ENCODE results near the gene AVPR2.

The AVPR2 gene

DNA sequence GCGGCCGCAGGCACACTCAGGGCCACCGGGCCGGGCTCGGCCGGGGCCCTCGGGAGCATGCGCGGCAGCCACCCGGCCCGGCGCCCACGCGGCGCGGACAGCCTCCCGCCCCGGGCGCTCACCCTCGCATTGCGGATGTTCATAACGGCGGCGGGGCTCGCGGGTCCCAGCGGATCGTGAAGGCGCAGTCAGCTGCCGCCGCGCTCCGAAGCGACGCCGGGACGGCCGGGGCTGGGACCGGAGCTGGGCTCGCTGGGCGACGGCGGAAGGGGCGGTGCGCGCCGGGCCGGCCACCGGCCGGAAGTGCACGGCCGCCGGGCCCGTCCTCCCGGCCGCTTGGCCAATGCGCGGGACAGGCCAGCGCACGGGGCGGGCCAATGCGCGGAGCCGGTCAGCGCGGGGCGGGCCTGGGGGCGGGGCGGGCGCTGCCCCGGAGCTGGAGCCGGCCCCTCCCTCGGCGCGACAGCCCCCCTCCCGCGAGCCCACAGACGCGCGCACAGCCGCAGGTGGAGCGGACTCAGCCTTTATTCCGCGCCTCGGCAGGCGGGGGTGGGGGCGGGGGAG, 30.4 kb downstream of the AVPR2 start, which contains the start of gene NAA10:
Gene NAA10, minus strand, starts transcription at position 276 of the 564 bp plus-strand sequence. Its CDS starts 133 bp downstream, at position 143.
- DNase-seq: peak; percentile 72

- no peak for DNase-seq
Observed at GRCh38 chrX:153935326-153935851, 30.9 kb downstream of the AVPR2 start.

- no peak for DNase-seq
Observed at GRCh38 chrX:153937056-153937455, 32.6 kb downstream of the AVPR2 start.

DNA sequence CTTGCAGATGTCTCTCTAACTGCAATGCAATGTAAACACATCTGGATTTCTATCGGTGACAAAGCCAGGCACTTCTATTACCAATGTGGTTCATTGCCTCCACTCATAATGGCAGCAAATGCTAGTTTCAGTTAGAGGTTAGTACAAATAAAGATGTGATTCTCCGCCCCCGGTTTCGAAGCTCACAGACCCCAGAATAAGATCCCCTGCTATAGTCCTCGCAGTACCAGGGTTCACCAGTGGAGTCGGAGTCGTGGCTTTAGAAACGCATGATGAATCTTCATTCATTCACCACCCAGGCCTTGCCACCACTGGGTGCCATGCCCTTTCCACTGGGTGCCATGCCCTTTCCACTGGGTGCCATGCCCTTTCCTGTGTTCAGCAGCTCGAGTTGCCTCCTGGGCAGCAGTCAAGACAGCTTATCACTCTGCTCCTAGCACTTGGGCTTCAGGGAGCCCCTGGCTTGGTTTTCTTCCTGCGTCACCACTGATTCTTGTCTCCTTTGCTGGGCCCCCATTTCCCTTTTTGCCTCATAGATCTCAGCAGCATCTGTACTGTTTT, 33.8 kb downstream of the AVPR2 start:
- no peak for DNase-seq

- no peak for DNase-seq
Observed at GRCh38 chrX:153939573-153939972, 35.1 kb downstream of the AVPR2 start.

DNA sequence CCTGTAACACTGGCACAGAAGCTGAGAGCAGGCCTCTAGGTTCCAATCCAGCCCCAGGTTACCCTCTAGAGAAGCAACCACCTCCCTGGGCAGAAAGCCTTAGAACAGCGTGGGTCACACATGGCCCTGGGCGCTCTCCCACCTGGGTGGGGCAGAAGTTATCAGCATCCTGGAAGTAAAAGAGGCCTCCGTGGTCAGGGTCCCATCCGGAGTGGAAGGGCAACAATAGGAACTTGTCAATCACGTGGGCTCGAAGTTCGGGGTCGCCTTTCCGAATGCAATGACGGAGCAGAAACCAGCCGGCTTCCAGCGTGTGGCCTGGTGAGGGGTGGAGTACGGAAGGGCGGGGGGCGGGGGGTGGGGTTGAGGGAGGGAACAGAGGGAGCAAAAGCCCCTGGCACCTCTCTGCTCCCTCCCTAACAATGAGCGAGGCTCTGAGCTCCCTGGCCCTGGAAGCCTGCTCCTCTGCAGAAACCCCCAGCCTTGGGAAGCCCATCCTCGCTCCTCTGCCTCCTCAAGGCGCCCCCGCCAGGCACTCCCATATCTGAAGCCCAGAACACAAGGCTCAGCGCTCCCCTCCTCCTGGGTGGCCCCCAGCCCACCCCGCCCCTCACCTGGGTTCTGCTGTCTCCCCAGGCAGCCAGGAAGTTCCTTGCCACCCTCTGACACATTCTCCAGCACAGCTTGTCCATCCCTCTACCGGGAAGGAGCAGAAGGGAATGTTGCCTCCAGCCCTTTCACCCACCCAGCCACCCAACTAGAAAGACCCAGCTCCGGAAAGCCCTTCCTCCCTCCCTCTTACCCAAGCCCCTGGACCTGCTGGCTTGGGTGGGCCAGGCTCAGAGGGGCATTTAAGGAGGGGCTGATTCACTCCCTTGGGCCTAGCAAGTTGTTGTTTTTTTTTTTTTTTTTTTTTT, 37.1 kb downstream of the AVPR2 start:
- no peak for DNase-seq

DNA sequence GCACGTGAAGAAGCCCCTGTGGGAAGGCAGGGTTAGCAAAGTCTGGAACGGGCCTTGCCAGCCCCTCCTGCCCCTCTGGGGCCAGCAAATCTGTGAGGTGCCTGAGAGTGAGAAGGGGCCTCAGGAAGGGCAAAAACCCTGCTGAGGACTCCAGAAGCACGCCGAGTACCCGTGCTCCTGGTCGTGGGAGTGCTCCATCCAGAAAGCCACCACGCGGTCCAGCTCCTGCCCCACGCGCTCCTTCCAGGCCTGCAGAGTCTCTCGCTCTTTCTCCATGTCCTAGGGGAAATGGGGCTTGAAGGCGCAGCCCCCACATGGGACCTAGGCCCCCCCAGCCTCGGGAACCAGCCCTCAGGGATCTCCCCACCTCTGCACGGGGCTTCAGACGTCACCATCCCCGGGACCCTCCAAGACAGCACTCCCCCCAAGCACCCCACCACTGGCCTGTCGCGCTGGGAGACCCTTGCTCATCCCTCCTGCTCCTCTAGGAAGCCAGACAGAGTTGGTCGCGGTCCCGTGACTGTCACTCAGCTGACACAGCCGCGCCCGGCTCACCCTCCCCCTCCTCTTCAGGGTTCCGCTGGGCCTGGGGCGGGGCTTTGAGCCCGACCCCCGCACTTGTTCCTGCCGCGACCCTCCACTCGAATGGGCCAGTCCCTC, 39.8 kb downstream of the AVPR2 start, which contains the start of gene RENBP:
Gene RENBP, minus strand, starts transcription at position 504 of the 660 bp plus-strand sequence. Its CDS starts 33 bp downstream, at position 471.
- DNase-seq: peak; percentile 58

- DNase-seq: no peak
Observed at GRCh38 chrX:153944800-153945150, 40.3 kb downstream of the AVPR2 start.

DNA sequence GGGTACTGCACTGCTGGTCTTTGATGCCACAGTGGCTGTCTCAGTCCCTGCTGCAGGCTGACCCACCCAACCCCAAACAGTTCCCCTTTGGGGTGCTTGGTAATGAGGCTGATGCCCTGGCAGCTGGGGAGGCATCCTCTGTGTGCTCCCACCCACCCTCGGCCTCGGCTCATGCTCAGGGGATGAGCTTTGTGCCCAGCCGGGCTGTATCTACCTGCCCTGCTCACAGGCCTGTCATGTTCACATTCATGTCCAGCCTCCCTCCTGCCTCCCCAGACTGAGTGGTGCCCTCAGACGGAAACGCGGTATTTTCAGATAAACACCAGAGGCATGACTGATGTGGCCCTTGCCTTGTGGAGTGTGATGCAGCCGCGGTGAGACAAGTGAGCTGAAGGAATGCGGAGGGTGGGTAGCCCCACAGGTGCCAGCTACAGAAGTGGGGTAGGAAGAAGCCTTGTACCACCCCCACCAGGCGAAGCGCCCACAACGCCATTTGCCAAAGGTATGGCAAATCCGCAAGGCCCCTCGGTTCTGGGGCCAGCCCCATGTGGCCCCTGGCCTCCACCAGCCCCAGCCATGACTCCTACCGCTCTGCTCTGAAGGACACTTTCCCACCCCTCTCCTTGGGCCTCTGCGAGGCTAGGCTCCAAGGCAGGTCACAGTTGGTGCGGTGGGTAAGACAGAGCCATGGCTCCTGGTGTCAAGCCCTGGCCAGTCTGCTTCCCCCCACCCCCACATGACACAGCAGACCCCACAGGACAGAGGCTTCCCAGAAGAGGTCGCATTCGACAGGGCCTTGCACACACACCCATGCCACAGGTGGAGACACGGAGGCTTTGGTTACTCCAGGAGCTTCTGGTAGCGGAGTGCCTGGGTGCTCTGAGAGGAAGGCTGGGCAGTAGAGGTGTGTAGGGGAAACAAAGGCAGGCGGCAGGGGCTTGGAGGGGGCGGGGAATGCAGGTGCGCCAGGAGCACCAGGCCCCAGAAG, 41.8 kb downstream of the AVPR2 start:
- DNase-seq: no peak

- peak; percentile 83 for DNase-seq
Observed at GRCh38 chrX:153947009-153947769, 42.7 kb downstream of the AVPR2 start.

DNA sequence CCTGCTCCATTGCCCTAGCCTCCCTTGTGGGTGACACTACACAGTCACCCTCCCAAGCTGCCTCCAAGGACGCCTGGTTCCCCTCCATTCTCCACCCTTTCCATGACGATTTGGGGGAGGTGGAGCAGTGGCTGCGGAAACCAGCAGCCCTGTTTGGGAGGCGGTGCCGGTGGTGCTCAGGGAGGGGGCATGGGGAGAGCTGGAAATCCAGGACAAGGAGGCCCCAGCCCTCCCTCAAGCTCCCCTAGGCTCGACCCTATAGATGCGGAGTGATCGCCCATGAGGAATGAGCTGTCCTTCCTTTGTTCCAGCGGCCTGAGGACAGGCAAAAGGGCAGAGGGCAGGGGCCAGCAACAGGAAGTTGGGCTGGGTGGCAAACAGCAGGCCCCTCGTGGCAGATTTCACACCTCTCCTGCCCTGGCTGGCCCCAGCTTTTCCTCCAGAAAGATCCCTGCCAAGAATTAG, 43.6 kb downstream of the AVPR2 start:
- no peak for DNase-seq

DNA sequence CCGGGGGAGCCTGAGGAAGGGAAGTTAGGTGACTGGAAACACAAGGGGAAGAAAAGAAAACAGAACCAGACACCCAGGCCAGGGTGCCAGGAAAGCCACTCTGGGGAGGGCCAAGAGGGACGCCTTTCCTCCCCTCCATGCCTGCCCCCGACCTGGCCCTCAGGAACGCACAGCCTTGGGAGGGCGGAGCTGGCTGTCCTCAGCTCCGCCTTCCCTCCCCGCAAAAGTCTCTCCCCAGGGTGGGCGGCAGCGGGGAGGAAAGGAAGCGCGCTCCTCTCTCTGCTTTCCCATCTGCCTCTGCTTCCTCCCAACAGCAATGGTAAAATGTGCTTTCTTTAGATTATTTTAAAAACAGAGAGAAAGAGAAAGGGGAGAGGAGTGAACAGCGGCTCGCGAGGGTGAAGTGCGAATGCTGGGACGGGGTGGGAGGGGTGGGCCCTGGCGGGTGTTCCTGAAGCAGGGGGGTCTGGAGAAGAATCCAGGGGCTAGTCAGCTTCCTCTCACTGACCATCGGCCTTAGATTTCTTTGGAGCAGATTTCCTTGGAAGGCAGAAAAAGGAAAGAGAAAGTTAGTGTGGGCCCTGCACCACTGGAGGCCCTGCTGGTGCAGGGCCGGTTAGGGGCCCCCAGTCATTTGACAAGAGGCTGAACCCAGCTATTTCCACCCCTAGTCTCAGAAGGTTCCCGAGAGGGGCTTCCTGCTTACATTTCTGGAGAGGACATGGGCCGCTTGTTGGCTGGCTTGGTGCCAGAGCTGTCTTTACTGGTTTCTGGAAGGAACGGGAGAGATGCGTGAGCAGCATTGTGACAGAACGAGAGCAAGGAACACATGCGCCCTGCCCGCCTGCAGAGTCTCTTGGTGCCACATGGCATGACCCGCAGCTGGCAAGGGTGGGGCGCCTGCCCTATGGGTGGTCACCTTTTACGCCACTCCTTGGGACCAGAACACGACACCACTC, 44.7 kb downstream of the AVPR2 start:
- DNase-seq: no peak

- no peak for DNase-seq
Observed at GRCh38 chrX:153950127-153950526, 45.7 kb downstream of the AVPR2 start.

DNA sequence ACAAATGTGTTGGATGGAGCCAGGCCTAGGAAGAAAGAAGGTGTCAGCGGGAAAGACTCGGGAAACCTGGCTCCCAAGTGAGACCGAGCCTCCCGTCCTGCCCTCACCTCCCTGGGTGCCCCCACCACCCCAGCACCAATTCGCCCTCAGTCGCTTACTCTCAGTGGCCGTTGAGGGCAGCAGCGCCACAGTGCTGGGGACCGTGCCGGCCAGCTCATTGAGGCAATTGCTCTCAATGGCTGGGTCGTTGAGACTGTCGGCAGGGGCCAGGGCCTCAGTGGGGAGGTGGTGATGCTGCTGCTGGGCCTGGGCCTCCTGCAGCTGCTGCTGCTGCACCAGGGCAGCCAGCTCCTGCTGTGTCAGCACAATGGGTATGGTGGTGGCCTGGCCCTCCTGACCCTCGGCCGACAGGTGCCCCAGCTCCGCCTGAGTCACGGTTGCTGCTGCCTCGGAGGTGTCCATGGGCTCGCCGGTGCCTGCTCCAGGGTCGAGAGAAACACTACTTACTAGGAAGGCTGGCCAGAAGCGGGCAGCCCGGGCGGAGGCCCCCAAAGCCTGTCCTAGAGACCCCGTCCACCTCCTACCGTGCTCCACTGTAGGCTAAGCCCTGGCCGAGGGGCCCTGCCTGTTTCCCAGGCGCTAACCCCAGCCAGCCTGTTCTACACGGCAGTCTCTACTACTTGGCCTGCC, 47.4 kb downstream of the AVPR2 start:
- no peak for DNase-seq

DNA sequence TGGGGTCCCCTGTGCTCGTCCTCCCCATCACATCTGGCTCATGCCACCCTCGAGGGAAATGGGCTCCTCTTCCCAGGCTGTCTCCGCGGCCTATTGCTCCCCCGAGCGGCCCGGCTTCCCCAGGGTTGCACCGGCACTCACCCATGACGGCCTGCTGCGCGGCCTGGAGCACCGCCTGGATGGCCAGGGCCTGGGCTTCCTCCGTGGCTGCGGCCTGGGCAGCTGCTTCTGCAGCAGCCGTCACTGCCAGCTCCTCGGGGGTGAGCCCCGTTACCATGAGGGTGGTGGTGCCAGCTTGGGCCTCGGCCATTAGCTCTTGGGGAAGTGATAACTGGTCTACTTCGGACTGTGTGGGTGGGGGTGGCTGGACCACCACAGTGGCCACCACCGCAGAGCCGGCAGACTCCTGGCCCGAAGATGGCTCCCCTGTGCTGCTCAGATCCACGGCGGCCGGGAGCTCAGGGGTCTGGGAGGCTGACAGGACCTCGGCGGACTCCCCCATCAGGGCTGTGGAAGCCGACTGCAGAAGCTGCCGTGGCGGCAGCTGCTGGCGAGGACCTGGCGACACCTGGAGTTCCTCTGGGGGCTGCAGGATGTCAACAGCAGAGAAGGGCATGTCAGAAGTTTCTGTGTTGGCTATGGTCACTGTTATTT, 48.0 kb downstream of the AVPR2 start:
- no peak for DNase-seq

- peak; percentile 74 for DNase-seq
Observed at GRCh38 chrX:153953342-153953830, 48.9 kb downstream of the AVPR2 start.

DNA sequence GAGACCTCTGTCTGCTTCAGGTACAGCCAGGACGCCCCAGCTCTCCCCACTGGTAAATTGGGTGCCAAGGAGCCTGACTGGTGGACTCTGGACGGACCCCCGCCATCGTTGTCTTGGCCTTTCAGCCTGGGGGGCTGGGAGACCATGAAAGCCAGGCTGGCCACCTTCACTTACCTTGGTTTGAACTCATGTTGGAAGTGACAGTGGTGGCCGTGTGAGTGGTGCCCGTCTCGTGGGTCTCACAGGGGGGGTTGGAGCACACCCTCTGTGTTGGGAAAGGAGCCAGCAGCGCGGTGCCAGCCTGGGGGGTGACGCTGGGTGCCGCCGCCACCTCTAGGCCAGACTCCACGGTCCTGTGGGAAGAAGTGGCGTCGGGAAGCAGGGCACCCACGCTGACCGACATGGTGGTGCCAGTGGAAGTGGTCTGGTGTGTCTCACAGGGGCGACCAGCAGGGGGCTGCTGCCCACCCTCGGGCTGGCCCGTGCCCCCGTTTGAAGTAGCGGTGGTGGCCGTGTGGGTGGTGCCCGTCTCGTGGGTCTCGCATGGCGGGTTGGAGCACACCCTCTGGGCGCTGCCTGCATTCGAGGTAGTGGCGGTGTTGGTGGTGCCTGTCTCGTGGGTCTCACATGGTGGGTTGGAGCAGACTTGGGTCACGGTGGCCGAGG, 49.6 kb downstream of the AVPR2 start:
- DNase-seq: no peak
